CD8-positive, alpha-beta memory T cell (primary cell): ENCODE measurements around the gene FGG. TPM values are rescaled to one million over a fixed set of nuclear protein-coding genes. Genes with fewer than 3 reads are reported as not detected.
"Not testable (repeated sequence)": the region's sequence is repeated elsewhere in the genome, so short reads cannot be mapped to it uniquely, and the experiment has no call there.

Source experiments
- CTCF ChIA-PET: fragments of 350-600 bp; sonication (Branson Sonifier 250); formaldehyde crosslinking; loops from one replicate; lab custom pipeline; 2021; ENCODE audit warnings: antibody characterized with exemption; lab: Charles Lee
- POLR2A ChIA-PET: fragments of 350-600 bp; sonication (Branson Sonifier 250); formaldehyde crosslinking; loops from one replicate; lab custom pipeline; 2021; ENCODE audit warnings: antibody characterized with exemption; lab: Charles Lee
- DNase-seq, 5 donors: peaks; one replicate each; pipeline versions ENCODE4 v3.0.0 to v3.0.0-alpha.2; 2020 to 2022; ENCODE audit warnings: mixed read lengths in 1 of 5
- H3K27ac ChIP-seq: one replicate; pipeline ENCODE4 v1.7.0; 2013; ENCODE audit warnings: low read depth, mild to moderate bottlenecking, low read length, moderate library complexity
- H3K27me3 ChIP-seq: 2 replicates; pipeline ENCODE4 v1.7.0; 2013; ENCODE audit warnings: low read length, mild to moderate bottlenecking; ENCODE audit not compliant: insufficient read depth, poor library complexity, severe bottlenecking
- H3K36me3 ChIP-seq: 2 replicates; pipeline ENCODE4 v1.7.0; 2013; ENCODE audit warnings: mild to moderate bottlenecking, low read length, moderate library complexity; ENCODE audit not compliant: insufficient read depth
- H3K4me1 ChIP-seq: 2 replicates; pipeline ENCODE4 v1.7.0; 2013; ENCODE audit warnings: mild to moderate bottlenecking, low read length, moderate library complexity; ENCODE audit not compliant: insufficient read depth
- H3K4me3 ChIP-seq: 2 replicates; pipeline ENCODE4 v1.7.0; 2013; ENCODE audit warnings: mild to moderate bottlenecking, low read length
- H3K9me3 ChIP-seq: 2 replicates; pipeline ENCODE4 v1.7.0; 2013; ENCODE audit warnings: mild to moderate bottlenecking, low read length
- H3K27ac Mint-ChIP-seq, 8 donors: one replicate each; pipeline ENCODE4 v1.8.0; 2020 to 2021; ENCODE audit warnings: mixed read lengths in 8 of 8, mild to moderate bottlenecking in 6 of 8, inconsistent platforms in 3 of 8, moderate library complexity in 3 of 8
- H3K27me3 Mint-ChIP-seq, 2 donors: one replicate each; pipeline ENCODE4 v1.8.0; 2020 to 2021; ENCODE audit warnings: mixed read lengths in 2 of 2, mild to moderate bottlenecking in 1 of 2, moderate library complexity in 1 of 2
- H3K36me3 Mint-ChIP-seq, 3 donors: one replicate each; pipeline ENCODE4 v1.8.0; 2020 to 2021; ENCODE audit warnings: mixed read lengths in 3 of 3, inconsistent platforms in 1 of 3, mild to moderate bottlenecking in 1 of 3
- H3K4me1 Mint-ChIP-seq, 3 donors: one replicate each; pipeline ENCODE4 v1.8.0; 2020 to 2021; ENCODE audit warnings: mixed read lengths in 3 of 3, inconsistent platforms in 1 of 3, mild to moderate bottlenecking in 1 of 3
- H3K4me3 Mint-ChIP-seq, 7 donors: one replicate each; pipeline ENCODE4 v1.8.0; 2020 to 2021; ENCODE audit warnings: mixed read lengths in 7 of 7, mild to moderate bottlenecking in 6 of 7, moderate library complexity in 4 of 7, inconsistent platforms in 2 of 7
- H3K9me3 Mint-ChIP-seq, 5 donors: one replicate each; pipeline ENCODE4 v1.8.0; 2020 to 2022; ENCODE audit warnings: mixed read lengths in 5 of 5, mild to moderate bottlenecking in 3 of 5, moderate library complexity in 2 of 5, inconsistent platforms in 1 of 5
- polyA plus RNA-seq: library from polyadenylated mRNA; unstranded; fragments of 300-500 nt; fragmentation: Illumina TruSeq; gene quantifications from one replicate; pipeline ENCODE4 v1.2.3, GENCODE V29; 2021
- total RNA-seq, 2 experiments: library from RNA; stranded (reverse); gene quantifications; one replicate each; pipeline ENCODE4 v1.2.3, GENCODE V29; 2021

The FGG gene
- total and polyA plus RNA-seq, 3 experiments from 2014 or later = not detected

DNA sequence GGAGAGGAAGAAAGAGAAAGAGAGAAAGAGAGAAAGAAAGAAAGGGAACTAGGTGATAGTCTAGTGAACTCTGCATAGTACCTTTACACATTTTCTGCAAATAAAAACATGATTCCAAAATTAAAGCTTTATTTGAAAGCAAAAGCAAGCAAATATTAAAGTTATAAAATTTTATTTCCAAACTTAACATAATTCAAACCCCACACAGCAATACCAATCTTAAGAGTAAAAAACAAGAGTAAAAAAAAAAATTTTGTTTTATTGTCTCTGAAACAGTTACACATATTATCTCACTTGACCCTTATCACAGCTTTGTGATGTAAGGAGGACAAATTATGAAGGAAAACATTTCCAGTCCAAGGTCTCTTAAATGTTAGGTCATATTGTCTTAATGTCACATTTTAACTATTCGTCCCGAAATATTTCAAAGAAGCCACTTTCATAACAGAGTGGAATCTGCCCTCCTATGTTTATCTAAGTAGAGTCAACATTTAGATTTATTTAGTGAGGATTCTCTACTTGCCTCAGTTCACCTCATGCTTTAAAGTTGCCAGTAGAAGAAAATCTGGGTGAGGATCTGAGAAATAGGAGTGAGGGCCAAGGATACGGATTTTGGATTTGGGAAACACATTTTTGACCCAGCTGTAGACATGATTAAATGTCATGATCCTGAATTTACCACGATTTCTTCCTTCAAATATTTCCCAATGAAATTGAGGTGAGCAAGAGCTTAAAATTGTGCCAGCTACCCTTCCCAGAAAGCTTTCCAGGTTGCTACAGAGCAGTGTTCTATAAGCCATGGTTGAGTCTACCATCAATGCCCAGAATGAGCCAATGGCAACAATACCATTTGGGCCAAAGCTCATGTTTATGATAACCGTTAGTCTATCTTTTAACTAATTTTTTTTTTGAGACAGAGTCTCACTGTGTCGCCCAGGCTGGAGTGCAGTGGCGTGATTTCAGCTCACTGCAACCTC, 14.4 kb downstream of the FGG start:
- H3K9me3 ChIP-seq = no peaks in the 10 kb centered on the region
- no peaks in the 10 kb centered on the region for H3K4me1 ChIP-seq
- H3K27ac ChIP-seq = no peak overlapping the region
- Mint-ChIP-seq H3K4me1 (no peaks in the 10 kb centered on the region), H3K27me3 (peaks cover 14 to 34% of the 10 kb centered on the region in 2 donors), H3K9me3 (no peaks in the 10 kb centered on the region), H3K36me3 (no peaks in the 10 kb centered on the region), H3K27ac (no peak overlapping the region), H3K4me3 (no peak overlapping the region)
- no peaks in the 10 kb centered on the region for H3K36me3 ChIP-seq
- H3K4me3 ChIP-seq = no peak overlapping the region
- POLR2A ChIA-PET = no interaction called here
- no peaks in the 10 kb centered on the region for H3K27me3 ChIP-seq
- CTCF ChIA-PET = interaction anchor here (1.0 kb wide), 1 partner anchor 14 kb away, joined by 3 read pairs; the partner anchor contains the start of gene FGG
- DNase-seq = no peak

DNA sequence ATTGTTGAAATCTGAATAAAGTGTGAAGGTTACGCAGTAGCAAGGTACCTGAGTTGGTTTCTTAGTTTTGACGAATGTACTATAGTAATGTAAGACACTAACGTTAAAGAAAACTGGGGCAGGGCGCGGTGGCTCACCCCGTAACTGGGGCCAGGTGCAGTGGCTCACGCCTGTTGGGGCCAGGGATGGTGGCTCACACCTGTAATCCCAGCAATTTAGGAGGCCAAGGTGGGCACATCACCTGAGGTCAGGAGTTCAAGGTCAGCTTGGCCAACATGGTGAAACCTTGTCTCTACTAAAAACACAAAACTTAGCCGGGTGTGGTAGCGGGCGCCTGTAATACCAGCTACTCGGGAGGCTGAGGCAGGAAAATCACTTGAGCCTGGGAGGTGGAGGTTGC, 15.2 kb downstream of the FGG start:
- H3K4me3 Mint-ChIP-seq, H3K9me3 Mint-ChIP-seq, H3K9me3 ChIP-seq, H3K4me3 ChIP-seq, H3K4me1 Mint-ChIP-seq, H3K27ac ChIP-seq, CTCF ChIA-PET, DNase-seq, H3K27me3 ChIP-seq, POLR2A ChIA-PET, H3K36me3 ChIP-seq, H3K27ac Mint-ChIP-seq, H3K36me3 Mint-ChIP-seq, H3K4me1 ChIP-seq: not testable (repeated sequence)
- peaks cover 14 to 29% of the 10 kb centered on the region in 2 donors for H3K27me3 Mint-ChIP-seq

DNA sequence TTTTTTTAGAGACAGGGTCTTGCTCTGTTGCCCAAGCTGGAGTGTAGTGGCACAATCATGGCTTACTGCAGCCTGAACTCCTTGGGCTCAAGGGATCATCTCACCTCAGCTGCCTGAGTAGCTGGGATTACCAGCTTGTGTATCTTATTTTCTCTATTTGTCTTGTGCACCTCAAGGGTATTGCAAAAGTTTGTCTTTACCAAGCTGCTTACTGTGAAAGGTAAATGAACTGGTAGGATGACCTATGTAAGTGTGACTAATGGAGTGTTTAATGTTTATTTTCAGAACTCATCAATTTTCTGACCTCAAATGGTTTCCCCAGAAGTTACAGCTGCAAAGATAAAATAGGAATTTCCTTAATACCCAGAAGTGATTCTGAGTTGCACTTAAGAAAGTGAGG, 16.6 kb downstream of the FGG start:
- Mint-ChIP-seq H3K4me1 (no peaks in the 10 kb centered on the region), H3K27me3 (peaks cover 12 to 23% of the 10 kb centered on the region in 2 donors), H3K4me3 (no peak overlapping the region), H3K27ac (no peak overlapping the region), H3K36me3 (no peaks in the 10 kb centered on the region), H3K9me3 (no peaks in the 10 kb centered on the region)
- H3K27me3 ChIP-seq = no peaks in the 10 kb centered on the region
- no peak overlapping the region for H3K27ac ChIP-seq
- ChIA-PET CTCF (interaction anchor here (0.7 kb wide), 1 partner anchor 29 kb away, joined by 3 read pairs; no protein-coding TSS in a partner anchor), POLR2A (no interaction called here)
- H3K4me1 ChIP-seq = no peaks in the 10 kb centered on the region
- no peaks in the 10 kb centered on the region for H3K9me3 ChIP-seq
- DNase-seq = no peak
- no peak overlapping the region for H3K4me3 ChIP-seq
- no peaks in the 10 kb centered on the region for H3K36me3 ChIP-seq

DNA sequence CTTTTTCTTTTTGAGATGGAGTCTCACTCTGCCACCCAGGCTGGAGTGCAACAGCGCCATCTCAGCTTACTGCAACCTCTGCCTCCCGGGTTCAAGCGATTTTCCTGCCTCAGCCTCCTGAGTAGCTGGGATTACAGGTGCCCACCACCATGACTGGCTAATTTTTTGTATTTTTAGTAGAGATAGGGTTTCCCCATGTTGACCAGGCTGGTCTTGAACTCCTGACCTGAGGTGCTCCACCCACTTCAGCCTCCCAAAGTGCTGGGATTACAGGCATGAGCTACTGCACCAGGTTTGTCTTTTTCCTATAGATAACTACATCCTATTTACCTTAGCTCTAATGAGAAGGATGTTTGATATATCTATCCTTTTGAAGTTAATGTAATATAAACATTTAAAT, 18.1 kb downstream of the FGG start:
- H3K27me3 ChIP-seq, H3K4me3 Mint-ChIP-seq, H3K9me3 Mint-ChIP-seq, H3K4me1 Mint-ChIP-seq, H3K36me3 ChIP-seq, H3K27ac ChIP-seq, H3K4me3 ChIP-seq, H3K9me3 ChIP-seq, DNase-seq, H3K27ac Mint-ChIP-seq, H3K4me1 ChIP-seq, H3K36me3 Mint-ChIP-seq, POLR2A ChIA-PET: not testable (repeated sequence)
- H3K27me3 Mint-ChIP-seq = peaks cover 16 to 33% of the 10 kb centered on the region in 2 donors
- CTCF ChIA-PET = interaction anchor here (0.6 to 0.8 kb wide), 2 partner anchors 28 to 1953 kb away, joined by 3 read pairs; no protein-coding TSS in a partner anchor

DNA sequence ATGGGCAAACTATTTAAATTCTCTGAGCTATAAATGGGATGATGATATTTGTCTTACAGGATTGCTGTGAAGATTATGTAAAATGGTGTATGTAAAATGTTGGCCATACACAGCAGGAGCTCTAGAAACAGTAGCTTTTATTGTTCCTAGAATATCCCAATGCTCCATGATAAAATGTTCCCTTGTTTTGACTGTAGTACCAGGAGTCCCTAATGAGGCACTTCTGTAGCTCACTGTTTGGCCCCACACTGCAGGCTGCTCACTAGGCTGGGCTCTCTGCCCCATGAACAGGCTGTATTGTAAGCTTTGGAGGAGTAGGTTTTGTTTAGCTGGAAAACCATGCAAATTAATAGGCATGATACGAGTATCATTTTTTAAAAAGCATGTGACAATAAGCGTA, 18.6 kb downstream of the FGG start:
- H3K4me3 ChIP-seq = no peak overlapping the region
- H3K36me3 ChIP-seq = no peaks in the 10 kb centered on the region
- H3K36me3 Mint-ChIP-seq = no peaks in the 10 kb centered on the region
- ChIA-PET POLR2A (no interaction called here), CTCF (interaction anchor here (0.7 to 0.9 kb wide), 3 partner anchors 9 to 32 kb away, joined by 3 read pairs; no protein-coding TSS in a partner anchor)
- H3K27me3 ChIP-seq = no peaks in the 10 kb centered on the region
- no peak for DNase-seq
- H3K27ac Mint-ChIP-seq = no peak overlapping the region
- H3K4me1 ChIP-seq = no peaks in the 10 kb centered on the region
- no peak overlapping the region for H3K4me3 Mint-ChIP-seq
- H3K9me3 ChIP-seq = no peaks in the 10 kb centered on the region
- H3K4me1 Mint-ChIP-seq = no peaks in the 10 kb centered on the region
- H3K27ac ChIP-seq = no peak overlapping the region
- no peaks in the 10 kb centered on the region for H3K9me3 Mint-ChIP-seq
- peaks cover 16 to 34% of the 10 kb centered on the region in 2 donors for H3K27me3 Mint-ChIP-seq

DNA sequence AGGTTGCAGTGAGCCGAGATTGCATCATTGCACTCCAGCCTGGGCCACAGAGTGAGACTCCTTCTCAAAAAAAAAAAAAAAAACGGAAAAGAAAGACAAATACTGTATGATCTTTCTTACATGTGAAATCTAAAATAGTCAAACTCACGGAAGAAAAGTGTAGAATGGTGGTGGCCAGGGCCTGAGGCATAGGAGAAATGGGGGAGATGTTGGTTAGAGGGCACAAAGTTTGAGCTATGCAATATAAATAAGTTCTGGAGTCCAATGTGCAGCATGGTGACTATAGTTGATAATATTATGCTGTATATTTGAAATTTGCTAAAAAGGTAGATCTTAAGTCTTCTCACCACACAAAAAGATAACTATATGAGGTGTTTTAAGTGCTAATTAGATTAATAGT, 20.6 kb downstream of the FGG start:
- no peaks in the 10 kb centered on the region for H3K4me1 ChIP-seq
- ChIA-PET POLR2A (no interaction called here), CTCF (interaction anchor here (0.6 kb wide), 1 partner anchor 30 kb away, joined by 5 read pairs; no protein-coding TSS in a partner anchor)
- H3K36me3 Mint-ChIP-seq = no peaks in the 10 kb centered on the region
- H3K27ac Mint-ChIP-seq = no peak overlapping the region
- H3K27ac ChIP-seq = no peak overlapping the region
- no peaks in the 10 kb centered on the region for H3K27me3 ChIP-seq
- H3K4me1 Mint-ChIP-seq = no peaks in the 10 kb centered on the region
- H3K9me3 ChIP-seq = no peaks in the 10 kb centered on the region
- DNase-seq = no peak
- no peak overlapping the region for H3K4me3 ChIP-seq
- no peak overlapping the region for H3K4me3 Mint-ChIP-seq
- H3K9me3 Mint-ChIP-seq = no peaks in the 10 kb centered on the region
- H3K27me3 Mint-ChIP-seq = peaks cover 7 to 35% of the 10 kb centered on the region in 2 donors
- H3K36me3 ChIP-seq = no peaks in the 10 kb centered on the region

DNA sequence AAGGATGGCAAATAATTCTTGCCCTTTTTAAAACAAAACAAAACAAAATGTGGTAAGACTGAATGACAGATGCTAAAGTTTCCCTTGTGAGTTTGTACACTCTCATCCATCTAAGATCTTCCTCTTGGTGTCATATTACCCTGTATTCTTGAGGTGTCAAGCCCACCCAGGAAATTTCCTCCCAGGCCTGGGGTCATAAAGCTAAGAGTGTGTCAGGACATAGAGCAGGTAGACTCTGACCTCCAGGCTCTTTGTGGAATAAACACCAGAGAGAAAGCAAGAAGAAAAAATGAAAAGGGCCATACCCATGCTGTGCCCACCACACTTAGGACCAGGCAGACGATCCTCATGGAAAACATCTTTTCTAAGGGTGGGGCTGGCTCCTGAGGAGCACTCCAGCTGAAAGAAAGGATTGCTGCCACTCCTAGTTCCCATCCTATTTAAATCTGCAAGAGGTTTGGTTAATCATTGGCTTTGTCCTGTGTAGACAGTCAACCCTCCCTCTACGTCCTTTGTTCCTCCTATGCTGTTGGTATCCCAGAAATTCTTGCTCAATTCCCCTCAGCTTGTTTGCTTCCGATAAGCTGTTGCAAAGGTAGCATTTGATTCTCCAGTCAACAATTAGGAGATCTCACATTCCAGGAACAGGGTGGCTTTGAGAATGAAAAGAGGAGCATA, 22.0 kb downstream of the FGG start, which contains the start of gene FGA:
TSS of gene FGA (minus strand) at position 414 of the 678 bp plus-strand sequence. CDS start at position 359, 55 bp downstream.
- H3K4me3 Mint-ChIP-seq = no peak within 1 kb of the TSS
- H3K27ac Mint-ChIP-seq = no peak within 1 kb of the TSS
- Histone ChIP-seq H3K27ac (no peak within 1 kb of the TSS), H3K27me3 (no peaks in the 10 kb centered on the region), H3K4me1 (no peaks in the 10 kb centered on the region), H3K36me3 (no peaks in the 10 kb centered on the region), H3K4me3 (no peak within 1 kb of the TSS), H3K9me3 (no peaks in the 10 kb centered on the region)
- ChIA-PET CTCF (no interaction called here), POLR2A (no interaction called here)
- no peaks in the 10 kb centered on the region for H3K4me1 Mint-ChIP-seq
- peaks cover 11 to 37% of the 10 kb centered on the region in 2 donors for H3K27me3 Mint-ChIP-seq
- H3K9me3 Mint-ChIP-seq = no peaks in the 10 kb centered on the region
- no peak for DNase-seq
- H3K36me3 Mint-ChIP-seq = no peaks in the 10 kb centered on the region
